ENCODE results near the gene PPP1R1C.

The PPP1R1C gene

DNA sequence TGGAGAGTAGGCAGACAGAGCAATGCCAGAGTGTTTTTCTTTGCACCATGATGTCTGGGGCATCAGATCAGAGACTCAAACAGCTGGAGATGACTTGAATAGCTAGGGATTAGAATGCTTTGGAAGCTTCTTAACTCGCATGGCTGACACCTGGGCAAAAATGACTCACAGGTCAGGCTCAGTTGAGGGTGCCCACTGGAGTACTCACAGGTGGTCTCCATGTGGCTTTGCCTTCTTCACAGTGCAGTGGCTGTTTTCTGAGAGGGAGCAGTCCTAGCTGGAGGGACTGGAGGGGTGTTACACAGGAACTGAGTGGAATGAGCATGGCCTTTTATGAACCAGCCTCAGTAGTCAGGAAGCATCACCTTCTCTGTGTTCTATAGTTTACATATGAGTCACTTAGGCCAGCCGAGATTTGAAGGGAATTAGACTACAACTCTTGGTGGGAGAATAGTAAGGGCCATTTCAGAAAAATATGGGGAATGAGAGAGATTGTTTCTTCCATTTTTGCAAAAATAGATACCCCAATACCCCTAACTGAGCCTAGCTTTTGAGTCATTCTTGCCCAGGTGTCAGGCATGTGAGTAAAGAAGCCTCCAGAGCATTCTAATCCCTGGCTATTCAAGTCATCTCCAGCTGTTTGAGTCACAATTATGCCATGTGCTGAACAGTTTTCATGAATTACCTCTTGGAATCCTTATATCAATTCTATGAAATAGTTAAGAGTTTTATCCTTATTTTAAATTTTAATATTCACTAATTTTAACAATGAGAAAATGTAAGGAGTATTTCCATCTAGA, 7.1 kb upstream of the PPP1R1C start:
- no peak for TF ChIP-seq CTCF (IDR thresholded peaks at IDR 0.05; ENCODE audit: extremely low read depth, insufficient read depth, missing control alignments)
- in situ Hi-C loops (cut with MboI; ENCODE audit: low pct_unique_long_range_greater_than_20kb, low sequenced_read_pairs, unreplicated experiment) = loop anchor here (10.0 kb wide), 1 partner anchor 96 kb away; no protein-coding TSS in a partner anchor
- no peak for DNase-seq (ENCODE audit: low spot score)

DNA sequence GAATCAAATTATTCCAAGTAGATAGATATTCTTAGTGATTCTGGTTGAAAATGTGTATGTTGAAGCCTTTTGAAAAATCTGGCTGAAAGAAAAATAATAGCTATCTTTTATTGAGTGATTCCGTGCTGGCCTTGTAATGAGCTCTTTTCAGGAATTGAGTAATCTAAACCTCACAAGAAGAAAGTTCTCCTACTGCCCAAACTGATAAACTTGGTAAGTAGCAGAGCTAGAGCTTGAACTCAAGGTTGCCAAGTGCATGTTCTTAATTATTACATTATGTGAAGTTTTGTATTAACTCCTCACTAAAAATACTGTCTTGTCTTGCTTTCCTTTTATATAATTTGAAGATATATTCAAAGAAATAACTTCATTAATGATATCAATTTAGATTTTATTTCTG, 1.6 kb upstream of the PPP1R1C start:
- TF ChIP-seq CTCF (IDR thresholded peaks at IDR 0.05; ENCODE audit: extremely low read depth, insufficient read depth, missing control alignments) = no peak
- in situ Hi-C loops (cut with MboI; ENCODE audit: low pct_unique_long_range_greater_than_20kb, low sequenced_read_pairs, unreplicated experiment) = no loop called here
- DNase-seq (ENCODE audit: low spot score) = no peak

- no peak for TF ChIP-seq CTCF (IDR thresholded peaks at IDR 0.05; ENCODE audit: extremely low read depth, insufficient read depth, missing control alignments)
- in situ Hi-C loops (cut with MboI; ENCODE audit: low pct_unique_long_range_greater_than_20kb, low sequenced_read_pairs, unreplicated experiment) = no loop called here
- no peak for DNase-seq (ENCODE audit: low spot score)
Observed at GRCh38 chr2:181984814-181985631, 630 bp upstream of the PPP1R1C start.

GRCh38 chr2:181988154-181988924, 2.7 kb downstream of the PPP1R1C start:
- no peak for DNase-seq (ENCODE audit: low spot score)
- TF ChIP-seq CTCF (IDR thresholded peaks at IDR 0.05; ENCODE audit: extremely low read depth, insufficient read depth, missing control alignments) = no peak
- in situ Hi-C loops (cut with MboI; ENCODE audit: low pct_unique_long_range_greater_than_20kb, low sequenced_read_pairs, unreplicated experiment) = no loop called here

GRCh38 chr2:181989099-181989498, 3.4 kb downstream of the PPP1R1C start:
- DNase-seq (ENCODE audit: low spot score) = no peak
- TF ChIP-seq CTCF (IDR thresholded peaks at IDR 0.05; ENCODE audit: extremely low read depth, insufficient read depth, missing control alignments) = no peak
- in situ Hi-C loops (cut with MboI; ENCODE audit: low pct_unique_long_range_greater_than_20kb, low sequenced_read_pairs, unreplicated experiment) = no loop called here

DNA sequence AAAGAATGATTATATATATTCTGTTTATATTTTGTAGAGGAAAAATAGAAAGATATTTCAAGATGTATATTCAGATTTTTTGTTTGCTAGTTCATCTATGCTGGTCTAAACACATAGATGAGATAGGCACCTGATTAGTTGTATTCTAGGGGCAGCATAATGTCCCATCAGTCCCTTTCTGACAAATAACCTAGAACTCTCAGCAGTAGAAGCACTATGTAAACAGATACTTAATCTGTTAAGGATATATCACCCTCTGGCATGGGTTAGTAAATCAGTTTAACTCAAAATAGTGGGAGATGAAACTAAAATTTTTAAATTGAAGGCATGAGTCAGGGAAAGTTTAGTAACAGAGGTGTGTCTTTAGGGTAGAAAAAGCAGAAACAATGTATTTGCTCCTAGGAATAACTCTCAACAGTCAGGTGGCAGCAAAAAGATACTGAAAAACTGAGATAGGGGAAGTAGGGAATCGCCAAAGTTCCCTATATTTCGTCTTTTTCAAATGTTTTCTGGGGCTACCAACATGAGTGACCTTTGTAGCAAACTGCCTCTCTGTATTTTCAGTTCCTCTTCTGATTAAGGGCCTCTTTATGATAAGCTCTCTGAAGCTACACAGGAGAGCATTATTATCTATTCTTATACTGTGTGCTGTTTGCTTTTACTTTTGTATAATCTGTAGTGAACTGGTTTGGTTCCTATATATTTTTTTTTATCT, 5.7 kb downstream of the PPP1R1C start:
- DNase-seq (ENCODE audit: low spot score) = peak; percentile 65
- in situ Hi-C loops (cut with MboI; ENCODE audit: low pct_unique_long_range_greater_than_20kb, low sequenced_read_pairs, unreplicated experiment) = no loop called here
- TF ChIP-seq CTCF (IDR thresholded peaks at IDR 0.05; ENCODE audit: extremely low read depth, insufficient read depth, missing control alignments) = no peak

All from GM13977 (cell line).